Amniotic stem cell (primary cell): ENCODE measurements around the gene NEMP1.
"Not testable (repeated sequence)": the region's sequence is repeated elsewhere in the genome, so short reads cannot be mapped to it uniquely, and the experiment has no call there.

Source experiments
- DNase-seq: peaks from one replicate; lab custom pipeline; 2025; lab: John Stamatoyannopoulos, UW

Gene NEMP1

DNA sequence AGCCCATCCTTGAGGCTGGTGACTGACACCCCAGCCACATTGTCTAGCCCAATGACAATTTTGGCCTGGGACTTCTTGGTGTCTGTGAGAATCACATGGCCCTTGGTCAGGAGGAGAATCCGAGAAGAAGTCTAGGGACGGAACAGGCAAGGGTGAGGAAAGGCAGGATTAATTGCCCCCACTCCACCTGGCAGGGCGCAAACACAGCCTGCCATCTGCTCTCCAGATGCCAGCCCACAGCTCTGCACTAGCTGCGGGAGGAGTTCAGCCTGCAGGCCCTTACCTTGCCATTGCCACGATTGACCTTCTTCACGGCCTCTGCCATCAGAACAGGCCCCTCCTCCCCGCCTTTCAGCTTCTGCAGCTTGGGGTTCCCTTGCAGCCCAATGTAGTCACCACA, 49.1 kb downstream of the NEMP1 start:
- DNase-seq: no peak

DNA sequence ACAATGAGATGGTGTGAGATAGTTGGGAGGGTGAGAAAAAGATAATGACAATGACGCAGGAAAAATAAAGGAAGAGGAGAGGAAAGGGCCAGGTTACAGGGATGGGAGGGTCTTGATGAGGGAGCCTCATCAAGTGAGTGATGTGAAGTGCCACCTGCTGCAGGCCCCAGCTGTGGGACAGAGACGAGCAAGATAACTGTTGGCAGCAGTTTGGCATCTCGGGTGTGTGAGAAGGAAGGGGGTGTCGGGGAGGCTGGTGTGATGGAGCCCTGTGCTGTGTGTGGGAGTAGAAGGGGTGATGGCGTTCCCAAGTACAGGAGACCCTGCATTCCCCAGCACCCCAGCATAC, 50.8 kb downstream of the NEMP1 start:
- no peak for DNase-seq

DNA sequence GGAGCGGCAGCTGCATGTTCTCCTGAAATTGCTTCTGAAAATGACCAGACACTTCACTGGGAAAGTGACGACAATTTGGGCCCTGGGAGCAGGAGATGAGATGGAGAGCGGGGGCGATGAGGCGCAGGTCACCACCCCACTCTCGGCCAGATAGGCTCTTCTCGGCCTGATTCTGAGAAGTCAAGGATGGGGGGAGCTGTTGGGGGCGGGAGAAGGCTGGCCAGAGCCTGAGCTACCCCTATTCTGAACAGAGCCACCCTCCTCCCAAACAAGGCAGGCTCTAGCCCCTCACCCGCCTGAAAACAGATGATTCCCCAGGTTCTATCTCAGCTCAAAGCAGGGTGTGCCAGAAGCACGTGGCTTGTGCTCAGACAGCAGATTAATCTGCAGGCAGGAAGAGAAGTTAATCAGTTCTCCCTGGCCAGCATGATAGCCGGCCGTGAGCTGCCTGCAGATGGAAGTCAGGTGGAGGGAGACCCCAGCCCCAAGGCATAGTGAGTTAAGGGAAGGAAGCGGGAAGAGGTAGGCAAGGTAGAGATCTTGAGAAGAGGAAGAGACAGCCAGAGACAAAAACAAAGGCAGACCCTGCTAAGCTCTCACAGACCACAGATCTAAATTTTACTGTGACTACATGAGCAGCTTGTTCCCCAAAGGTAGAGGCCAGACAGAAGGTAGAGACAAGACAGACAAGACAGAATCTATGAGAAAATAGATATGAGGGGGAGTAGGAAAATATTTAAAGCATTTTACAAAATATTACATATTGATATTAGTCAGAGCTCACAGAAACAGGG, 51.4 kb downstream of the NEMP1 start:
- no peak for DNase-seq

DNA sequence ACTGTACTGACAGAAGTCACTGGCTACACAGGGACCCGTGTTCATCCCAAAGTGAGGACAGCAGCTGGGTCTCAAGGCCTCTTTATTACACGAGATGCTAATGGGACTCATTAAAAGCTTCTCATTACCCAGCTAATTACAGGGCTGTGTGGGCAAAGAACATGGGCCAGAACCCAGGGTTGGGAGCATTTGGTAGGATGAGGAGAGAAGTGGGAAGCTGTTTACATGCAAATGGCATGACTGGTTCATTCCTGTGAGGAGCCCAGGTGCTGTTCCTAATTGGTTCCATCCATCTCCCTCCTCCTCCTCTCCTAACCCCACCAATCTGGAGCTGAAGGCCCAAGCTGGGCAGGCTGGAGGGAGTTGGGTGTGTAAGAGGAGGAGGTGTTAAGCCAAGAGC, 53.4 kb downstream of the NEMP1 start:
- DNase-seq: no peak

DNA sequence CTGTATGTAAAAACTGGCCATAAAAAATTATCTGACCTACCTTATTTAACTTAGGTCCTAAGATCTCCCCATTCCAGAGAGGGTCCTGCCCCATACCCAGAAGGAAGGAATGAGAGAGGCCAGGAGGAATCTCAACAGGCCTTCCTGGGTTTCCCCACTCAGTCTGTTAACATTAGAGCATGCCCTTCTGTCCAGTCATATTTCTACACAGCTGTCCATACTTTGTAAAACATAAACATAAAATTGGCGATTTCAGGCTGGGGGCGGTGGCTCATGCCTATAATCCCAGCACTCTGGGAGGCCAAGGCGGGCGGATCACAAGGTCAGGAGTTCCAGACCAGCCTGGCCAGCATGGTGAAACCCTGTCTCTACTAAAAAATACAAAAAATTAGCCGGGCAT, 56.3 kb downstream of the NEMP1 start:
- DNase-seq: not testable (repeated sequence)

DNA sequence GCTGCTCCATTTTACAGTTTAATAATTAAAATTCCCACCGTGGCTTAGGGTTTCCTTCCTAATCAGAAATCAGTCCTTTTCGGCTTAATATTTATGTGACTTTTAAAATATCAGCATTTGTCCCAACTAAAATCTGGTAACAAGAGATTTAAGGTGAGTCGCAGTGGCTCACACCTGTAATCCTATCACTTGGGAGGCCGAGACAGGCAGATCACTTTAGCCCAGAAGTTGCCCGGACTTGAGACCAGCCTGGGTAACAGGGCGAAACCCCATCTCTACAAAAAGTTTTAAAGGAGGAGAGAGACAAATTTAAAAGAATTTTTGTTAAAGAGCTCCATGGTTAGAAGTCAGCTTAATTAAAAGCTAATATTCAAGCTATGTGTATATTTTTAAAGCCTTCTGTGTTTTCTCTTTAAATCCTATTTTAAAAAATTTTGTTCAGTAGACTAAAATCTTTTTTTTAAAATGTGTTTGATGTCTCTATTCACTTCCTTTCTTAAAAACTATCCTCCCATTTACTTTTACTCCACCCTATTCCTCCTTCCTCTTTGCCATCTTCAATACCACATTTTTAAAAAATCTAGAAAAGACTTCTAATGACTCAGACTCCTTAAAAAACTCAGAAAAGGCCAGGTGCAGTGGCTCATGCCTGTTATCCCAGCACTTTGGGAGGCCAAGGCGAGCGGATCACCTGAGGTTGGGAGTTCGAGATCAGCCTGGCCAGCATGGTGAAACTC, 58.4 kb downstream of the NEMP1 start:
- no peak for DNase-seq

DNA sequence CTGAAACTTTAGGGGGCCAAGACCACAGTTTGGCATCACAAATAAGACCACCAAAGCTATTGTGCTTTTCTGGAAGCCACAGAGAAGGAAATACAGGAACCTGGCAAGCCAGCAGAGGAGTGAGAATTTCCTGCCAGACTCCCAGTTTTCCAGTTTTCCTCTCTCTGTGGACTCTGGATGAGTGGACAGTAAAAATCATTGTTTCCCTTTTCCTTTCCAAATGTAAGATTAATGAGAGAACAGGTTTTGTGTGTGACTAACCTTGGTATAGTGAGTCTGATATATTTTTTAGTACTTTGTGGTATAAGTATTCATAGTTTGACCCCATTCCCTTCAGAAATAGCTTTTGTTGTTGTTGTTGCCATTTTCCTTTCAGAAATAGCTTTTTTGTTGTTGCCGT, 59.7 kb downstream of the NEMP1 start:
- no peak for DNase-seq

DNA sequence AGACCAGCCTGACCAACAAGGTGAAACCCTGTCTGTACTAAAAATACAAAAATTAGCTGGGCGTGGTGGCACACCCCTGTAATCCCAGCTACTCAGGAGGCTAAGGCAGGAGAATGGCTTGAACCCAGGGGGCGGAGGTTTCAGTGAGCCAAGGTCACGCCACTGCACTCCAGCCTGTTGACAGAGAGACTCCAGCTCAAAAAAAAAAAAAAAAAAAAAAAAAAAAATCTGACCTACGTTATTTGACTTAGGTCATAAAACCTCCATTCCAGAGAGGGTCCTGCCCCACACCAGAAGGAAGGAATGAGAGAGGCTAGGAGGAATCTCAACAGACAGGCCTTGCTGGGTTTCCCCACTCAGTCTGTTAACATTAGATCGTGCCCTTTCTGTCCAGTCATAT, 60.2 kb downstream of the NEMP1 start:
- DNase-seq: not testable (repeated sequence)

DNA sequence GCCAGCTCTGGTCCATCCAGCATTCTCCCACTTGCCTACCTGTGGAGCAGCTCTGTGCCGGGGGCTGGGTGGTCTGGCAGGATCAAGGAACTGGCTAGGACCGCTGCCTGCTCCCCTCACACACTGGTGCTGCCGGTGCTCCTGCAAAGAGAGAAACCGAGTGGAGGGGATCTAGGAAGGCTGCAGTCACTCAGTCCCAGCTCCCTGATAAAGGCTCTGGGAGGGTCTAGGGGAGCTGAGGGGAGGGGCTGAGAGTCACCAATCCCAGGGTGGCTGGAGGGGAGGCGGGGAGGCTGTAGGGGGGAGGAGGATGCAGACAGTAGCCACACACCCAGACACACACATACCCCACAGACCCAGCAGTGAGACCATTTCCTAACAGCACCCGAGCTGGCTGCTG, 62.2 kb downstream of the NEMP1 start, which contains the start of gene TAC3:
Gene TAC3, minus strand, starts transcription at position 182 of the 400 bp plus-strand sequence. CDS start 732 bp downstream, outside the sequence.
- DNase-seq: no peak

DNA sequence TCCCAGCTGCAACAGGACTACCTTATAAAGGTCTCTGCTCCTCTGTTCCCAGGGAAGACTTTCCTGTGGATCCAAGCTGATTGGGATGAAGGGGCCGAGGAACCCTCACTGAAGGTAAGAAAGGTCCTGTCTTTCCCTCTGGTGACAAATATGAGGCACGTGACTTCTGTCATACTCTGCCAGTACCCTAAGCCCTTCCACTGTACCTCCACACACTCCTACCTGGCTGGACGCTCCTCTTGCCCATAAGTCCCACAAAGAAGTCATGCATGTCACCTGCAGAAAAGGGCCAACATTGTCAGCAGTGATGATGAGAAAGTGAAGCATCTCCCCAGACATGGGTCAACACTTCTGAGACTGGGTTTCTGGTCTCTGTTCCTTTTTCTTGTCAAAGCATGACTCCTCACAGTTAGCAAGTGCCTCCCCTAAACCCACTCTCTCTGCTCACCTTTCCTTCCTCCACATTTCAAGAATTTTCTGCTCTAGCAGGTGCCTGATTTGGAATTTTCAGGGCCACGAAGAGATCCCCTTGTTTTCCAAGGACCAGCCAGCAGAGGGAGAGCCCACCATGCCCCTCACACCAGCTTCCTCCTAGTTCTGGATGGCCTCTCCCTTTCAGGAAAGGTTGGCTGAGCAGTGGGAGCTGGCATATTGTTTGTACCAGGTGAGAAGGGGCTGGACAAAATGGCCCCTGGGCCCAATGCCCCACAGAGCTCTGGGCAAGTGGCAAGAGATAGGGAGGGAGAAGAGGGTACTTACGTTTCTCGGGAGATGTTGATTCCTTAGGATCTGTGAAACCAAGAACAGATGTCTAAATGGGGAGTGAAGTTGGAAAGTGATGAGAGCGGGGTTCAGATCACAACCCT, 65.8 kb downstream of the NEMP1 start:
- DNase-seq: no peak

DNA sequence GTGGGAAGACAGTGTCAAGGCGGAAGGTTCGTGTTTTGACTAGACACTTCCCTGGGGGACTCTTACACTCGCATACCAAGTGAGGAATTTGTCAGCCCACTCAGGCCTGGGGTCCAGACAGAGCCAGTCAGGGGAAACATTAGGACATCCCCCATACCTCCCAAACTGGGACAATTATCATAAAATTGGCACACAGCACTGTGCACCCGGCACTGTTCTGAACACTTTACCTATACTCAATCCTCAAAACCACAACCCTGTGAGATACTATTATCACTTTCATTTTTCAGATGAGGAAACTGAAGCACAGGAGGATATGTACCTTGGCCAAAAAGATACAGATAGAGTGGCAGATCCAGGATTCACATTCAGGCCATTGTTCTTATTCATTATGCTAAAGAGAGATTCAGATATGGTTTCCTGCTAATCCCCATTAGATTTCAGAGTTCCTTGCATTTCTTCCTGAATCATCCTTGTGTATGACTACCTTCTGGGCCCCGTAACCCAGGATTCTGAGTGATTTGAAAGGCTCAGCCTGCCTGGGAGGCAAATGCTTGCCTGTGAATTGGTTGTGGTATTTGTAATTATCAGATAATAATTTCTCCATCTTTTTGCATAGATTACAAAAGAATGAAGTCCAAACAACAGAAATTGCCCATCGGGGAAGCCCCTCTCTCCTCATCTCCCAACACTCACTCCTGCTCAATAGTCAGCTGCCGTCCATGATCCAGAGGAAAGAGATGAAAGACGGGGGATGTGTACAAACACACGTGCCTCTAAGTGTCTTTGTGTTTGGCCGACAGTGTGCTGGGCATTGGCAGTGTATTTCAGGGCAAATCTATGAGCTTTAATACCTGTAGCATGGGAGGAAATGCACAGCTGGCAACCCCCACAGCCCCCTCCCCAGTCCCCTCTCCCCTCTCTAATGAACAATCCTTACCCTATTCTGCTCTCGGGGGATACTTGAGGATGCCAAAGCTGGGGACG, 66.9 kb downstream of the NEMP1 start:
- no peak for DNase-seq

DNA sequence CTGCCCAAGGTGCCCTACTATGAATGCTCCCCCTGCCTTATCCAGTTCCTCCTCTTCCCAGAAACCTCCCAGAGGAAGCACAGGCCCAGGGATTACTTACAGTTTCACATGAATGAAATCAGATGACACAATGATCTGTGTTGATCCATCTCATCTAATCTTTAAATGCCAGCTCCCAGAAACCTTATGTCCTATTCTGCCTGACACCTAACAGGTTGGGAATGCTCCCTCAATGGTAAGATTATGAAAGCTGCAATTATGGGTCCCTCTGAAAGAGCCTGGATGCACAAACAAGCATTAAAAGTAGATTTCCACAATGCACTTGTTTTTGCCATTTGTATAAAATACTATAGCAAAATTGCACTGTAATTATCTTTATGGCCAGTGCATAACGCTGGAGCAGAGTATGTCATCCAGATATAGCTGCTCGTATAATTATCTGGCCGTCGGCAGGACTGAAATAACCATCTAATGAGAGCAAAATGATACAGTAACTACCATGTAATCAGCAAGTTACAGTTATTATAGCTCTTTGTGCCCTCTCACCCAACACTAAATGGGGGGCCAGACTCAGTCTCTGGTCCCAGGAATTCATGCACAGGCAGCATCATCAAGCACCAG, 67.9 kb downstream of the NEMP1 start:
- no peak for DNase-seq

DNA sequence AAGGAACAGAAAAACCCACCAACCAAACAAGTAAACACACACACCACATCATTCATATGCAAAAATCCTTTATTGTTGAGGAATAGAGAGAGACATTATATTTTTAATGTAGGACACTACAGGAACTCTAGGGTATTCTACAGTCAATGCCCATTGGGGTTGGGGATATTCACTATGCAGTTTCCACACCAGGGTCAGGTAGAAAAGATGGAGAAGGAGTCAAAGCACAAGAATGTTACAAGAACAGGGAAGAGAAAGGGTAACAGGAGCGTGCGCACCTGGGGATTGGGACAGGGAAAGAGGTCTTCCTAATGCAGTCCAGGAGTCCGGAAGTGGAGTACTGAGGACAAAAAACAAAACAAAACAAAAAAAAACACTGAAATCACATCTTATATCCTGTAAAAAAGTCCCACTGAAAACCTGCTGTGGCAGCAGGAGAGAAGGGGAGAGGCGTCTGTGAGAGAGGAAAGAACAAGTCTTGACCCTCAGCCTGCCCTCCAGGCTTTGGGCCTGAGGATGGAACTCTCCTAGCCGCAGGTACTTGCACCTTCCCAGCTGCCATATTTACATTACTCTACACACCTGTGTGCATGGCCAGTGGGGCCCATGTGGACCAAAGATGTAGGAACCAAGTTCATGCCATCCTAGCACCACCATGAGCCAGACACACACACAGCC, 68.5 kb downstream of the NEMP1 start:
- DNase-seq: no peak

DNA sequence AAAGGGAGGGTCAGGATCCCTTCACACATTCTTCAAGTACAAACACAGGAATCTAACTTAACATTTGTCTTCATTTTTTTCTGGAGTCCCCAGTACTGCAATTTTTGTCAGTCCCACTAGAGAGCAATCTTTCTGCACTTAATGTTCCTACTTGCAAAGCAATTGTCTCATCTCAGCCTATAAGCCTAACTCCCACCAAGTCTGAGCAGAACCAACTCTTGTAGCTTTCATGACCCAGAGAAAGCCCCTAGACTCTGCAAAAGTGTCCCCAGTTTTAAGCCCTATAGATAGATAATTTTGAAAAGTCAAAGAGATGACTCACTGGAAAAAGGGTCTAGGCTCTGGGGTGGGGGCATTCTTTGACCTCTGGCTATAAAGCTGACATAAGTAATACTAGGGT, 70.4 kb downstream of the NEMP1 start:
- peak; percentile 22 for DNase-seq

DNA sequence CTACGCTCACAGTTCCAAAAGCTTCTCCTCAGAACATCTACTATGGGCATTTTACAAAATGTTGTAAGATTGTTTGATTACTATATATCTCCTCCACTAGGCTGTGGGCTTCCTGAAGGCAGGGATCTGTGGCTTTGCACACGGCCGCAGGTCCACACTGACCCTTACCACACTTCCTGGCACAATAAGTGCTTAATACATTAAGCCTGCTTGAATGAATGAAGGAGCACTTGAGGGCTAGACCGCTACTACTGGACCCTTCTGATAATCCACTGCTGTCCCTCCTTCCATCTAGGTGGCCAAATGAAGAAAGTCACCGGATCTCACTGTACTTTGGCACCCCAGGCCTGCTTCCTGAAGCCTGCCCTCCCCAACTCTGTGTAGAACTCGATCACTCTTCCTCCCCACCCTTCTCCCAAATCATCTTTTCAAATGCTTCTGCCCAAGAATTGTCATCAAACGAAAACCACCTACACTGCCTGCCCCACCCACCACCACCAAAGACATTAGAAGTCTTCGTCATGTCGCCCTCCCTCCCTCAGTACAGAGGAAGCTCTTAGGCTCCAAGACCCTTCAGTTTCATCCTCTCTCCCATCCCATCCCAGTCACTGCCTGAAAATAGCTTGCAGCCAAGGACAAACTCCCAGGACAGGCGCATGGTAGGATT, 71.6 kb downstream of the NEMP1 start:
- DNase-seq: no peak

DNA sequence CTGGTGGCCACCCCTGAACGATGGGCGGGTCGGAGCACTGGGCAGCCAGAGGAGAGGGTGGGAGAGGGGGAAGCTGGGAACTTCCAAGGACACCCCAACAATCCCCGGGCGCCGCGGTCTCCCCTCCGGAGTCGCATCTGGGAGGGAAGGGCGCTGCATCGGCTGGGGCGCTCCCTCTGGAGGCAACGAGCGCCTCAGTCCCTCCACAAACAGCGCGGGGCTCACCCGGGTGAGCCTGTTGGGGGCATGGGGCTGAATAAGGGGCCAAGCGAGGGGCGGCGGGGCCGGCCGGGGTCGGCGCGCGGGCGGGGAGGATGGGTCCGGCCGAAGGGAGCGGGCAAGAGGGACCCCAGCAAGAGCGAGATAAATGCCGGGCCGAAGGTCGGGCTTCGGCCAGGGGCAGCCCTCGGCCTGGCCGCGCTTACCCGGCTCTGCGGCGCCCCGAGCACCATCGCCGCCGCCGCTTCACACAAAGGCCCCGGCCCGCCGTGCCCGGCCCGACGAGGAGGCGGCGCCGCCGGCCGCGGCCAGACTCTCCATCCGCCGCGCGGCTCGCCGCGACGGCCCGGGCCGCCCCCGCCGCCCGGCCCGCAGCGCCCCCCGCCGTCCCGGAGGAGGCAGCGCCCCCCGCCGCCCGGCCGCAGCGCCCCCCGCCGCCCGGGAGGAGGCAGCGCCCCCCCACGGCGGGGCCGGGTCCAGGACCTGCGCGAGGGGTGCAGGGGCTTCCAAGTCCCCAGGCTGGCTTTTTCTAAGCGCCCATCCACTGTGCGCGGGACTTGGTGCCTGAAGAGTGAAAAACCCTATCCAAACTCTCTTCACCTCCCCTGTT, 72.4 kb downstream of the NEMP1 start, which contains the start of gene ZBTB39:
Gene ZBTB39, minus strand, starts transcription at position 567 of the 829 bp plus-strand sequence. CDS start 1,629 bp downstream, outside the sequence.
- DNase-seq: peak; percentile 43
